HepG2 (cell line): Measurements from ENCODE around the gene UBXN1. TPM values are rescaled to one million over a fixed set of nuclear protein-coding genes. Genes with fewer than 3 reads are reported as not detected.
A peak's percentile ranks its signal among the peaks of the same experiment; 100 is the strongest.

ENCODE experiments used
- ATAC-seq: fragments of 200-7000 bp; cut with Tn5 transposase; 3 replicates; pipeline ENCODE4 v1.9.1; 2020; ENCODE audit warnings: mild to moderate bottlenecking, moderate library complexity
- BruUV-seq: library from RNA; stranded (reverse); fragments of 400-500 nt; replicated peaks from 2 replicates; lab custom pipeline; 2021; lab: Mats Ljungman, UMichigan
- CTCF ChIA-PET: fragments of 300-600 bp; formaldehyde crosslinking; extraction: SDS; loops from one replicate; lab custom pipeline; 2021; ENCODE audit warnings: low total read pairs, inconsistent platforms, low intra/inter-chr PET ratio; lab: Yijun Ruan, JAX
- POLR2A ChIA-PET: fragments of 350-600 bp; sonication (Branson Sonifier 250); formaldehyde crosslinking; loops from one replicate; lab custom pipeline; 2020; ENCODE audit warnings: antibody characterized with exemption, inconsistent platforms; lab: Yijun Ruan, JAX
- DNase-seq: peaks from one replicate; pipeline ENCODE4 v3.0.0-alpha.2; 2015; ENCODE audit warnings: low spot score
- FAIRE-seq: peaks from 3 replicates; lab custom pipeline; 2011; peaks lifted over from hg19 to GRCh38; lab: Jason Lieb, UNC
- H2AFZ ChIP-seq: one replicate; pipeline ENCODE4 v1.6.1; 2011; ENCODE audit warnings: low read length, inconsistent platforms
- H3K27ac ChIP-seq: fragments of 300-600 bp; 3 replicates; pipeline ENCODE4 v1.8.0; 2011; ENCODE audit warnings: mixed run types, mild to moderate bottlenecking, mixed read lengths, low read length, inconsistent platforms; ENCODE audit not compliant: insufficient read depth; ENCODE audit errors: extremely low read length
- H3K27me3 ChIP-seq, 2 experiments: fragments of 200-600 bp in 1 of 2; 2 replicates in 1 of 2; 3 replicates in 1 of 2; pipeline versions ENCODE4 v1.6.0 to v1.8.0; 2011; ENCODE audit warnings: low read length in 2 of 2, mild to moderate bottlenecking in 2 of 2, moderate library complexity in 2 of 2, inconsistent platforms in 1 of 2; ENCODE audit not compliant: insufficient read depth in 2 of 2, control insufficient read depth in 1 of 2
- H3K36me3 ChIP-seq, 2 experiments: fragments of 200-600 bp in 1 of 2; replicated peaks in 1 of 2; 2 replicates in 1 of 2; 3 replicates in 1 of 2; pipeline versions ENCODE4 v1.5.1 to v1.8.0; 2011; ENCODE audit warnings: low read length in 2 of 2, inconsistent platforms in 1 of 2; ENCODE audit not compliant: insufficient read depth in 2 of 2, control insufficient read depth in 1 of 2
- H3K4me1 ChIP-seq: 2 replicates; pipeline ENCODE4 v1.5.1; 2012; ENCODE audit warnings: low read length, inconsistent platforms; ENCODE audit not compliant: insufficient read depth
- H3K4me2 ChIP-seq: 2 replicates; pipeline ENCODE4 v1.6.0; 2011; ENCODE audit warnings: low read depth, low read length, inconsistent platforms
- H3K4me3 ChIP-seq, 3 experiments: fragments of 200-600 bp in 1 of 3; sonication (generic), shearing (Covaris generic) in 1 of 3; replicated peaks in 1 of 3; 2 replicates each; pipeline ENCODE4 v1.5.1; 2011 to 2016; ENCODE audit warnings: low read length in 3 of 3, inconsistent platforms in 2 of 3, low read depth in 2 of 3, mild to moderate bottlenecking in 2 of 3, control low read depth in 1 of 3, mixed read lengths in 1 of 3; ENCODE audit not compliant: insufficient read depth in 1 of 3
- H3K79me2 ChIP-seq: one replicate; pipeline ENCODE4 v1.6.1; 2011; ENCODE audit warnings: low read length, inconsistent platforms; ENCODE audit not compliant: insufficient read depth
- H3K9ac ChIP-seq: 2 replicates; pipeline ENCODE4 v1.6.0; 2011; ENCODE audit warnings: mild to moderate bottlenecking, low read depth, low read length, inconsistent platforms; ENCODE audit not compliant: insufficient read depth
- H3K9me3 ChIP-seq: 2 replicates; pipeline ENCODE4 v1.5.1; 2012; ENCODE audit warnings: mild to moderate bottlenecking, low read length
- H4K20me1 ChIP-seq: 2 replicates; pipeline ENCODE4 v1.6.0; 2011; ENCODE audit warnings: inconsistent platforms, mild to moderate bottlenecking, low read length, moderate library complexity; ENCODE audit not compliant: insufficient read depth
- JARID2 ChIP-seq: sonication (generic); formaldehyde crosslinking; IDR thresholded peaks from 2 replicates; pipeline ENCODE4 v1.8.1; 2023; ENCODE audit warnings: missing genetic modification reagents, inconsistent platforms; ENCODE audit not compliant: insufficient replicate concordance
- SPEN ChIP-seq: sonication (generic); formaldehyde crosslinking; IDR thresholded peaks from 2 replicates; pipeline ENCODE4 v1.5.1; 2020; ENCODE audit warnings: low read depth, mild to moderate bottlenecking, missing genetic modification reagents
- TAF1 ChIP-seq: sonication (generic); formaldehyde crosslinking; IDR thresholded peaks from 2 replicates; pipeline ENCODE4 v1.4.0; 2020; ENCODE audit warnings: missing genetic modification reagents
- ZNF121 ChIP-seq: sonication (generic); formaldehyde crosslinking; IDR thresholded peaks from 2 replicates; pipeline ENCODE4 v1.5.0; 2020; ENCODE audit warnings: mild to moderate bottlenecking, missing genetic modification reagents
- ZNF510 ChIP-seq: sonication (generic); formaldehyde crosslinking; IDR thresholded peaks from 2 replicates; pipeline ENCODE4 v1.4.0; 2020; ENCODE audit warnings: low read depth, mild to moderate bottlenecking, missing genetic modification reagents
- ZNF572 ChIP-seq: sonication (generic); formaldehyde crosslinking; IDR thresholded peaks from 2 replicates; pipeline ENCODE4 v1.5.1; 2020; ENCODE audit warnings: mild to moderate bottlenecking, missing genetic modification reagents
- WGBS: methylation state at CpG from one replicate; pipeline ENCODE4 v1.1.6; 2017; ENCODE audit warnings: low lambda C conversion rate; 5-methylcytosine and 5-hydroxymethylcytosine counted together
- in situ Hi-C: cut with HindIII; loops from 2 replicates; pipeline ENCODE4 v1.10.0; 2017; ENCODE audit warnings: low pct_unique_long_range_greater_than_20kb; ENCODE audit not compliant: extremely low pct_ligation_motif_present
- intact Hi-C: fragments of 100-400 bp; cut with micrococcal nuclease; formaldehyde crosslinking; loops from one replicate; pipeline ENCODE4 v1.10.0; 2022; ENCODE audit not compliant: unreplicated experiment
- polyA plus RNA-seq, 8 experiments: library from polyadenylated mRNA; depleted of rRNA in 3 of 8; stranded (reverse) in 7 of 8; unstranded in 1 of 8; fragments of >200 nt; fragmentation: Illumina TruSeq in 4 of 8; extraction: Trizol in 4 of 8; gene quantifications; 2 replicates each; pipeline versions ENCODE4 v1.2.1 to v1.2.3, GENCODE V29; 2011 to 2016; ENCODE audit warnings: low read depth in 4 of 8, missing spikeins in 1 of 8, mixed read lengths in 1 of 8; ENCODE audit not compliant: insufficient read depth in 1 of 8
- total RNA-seq, 5 experiments: library from RNA; depleted of rRNA; stranded (reverse); fragments of >200 nt; fragmentation: Illumina TruSeq; extraction: Trizol; gene quantifications; 2 replicates each; pipeline ENCODE4 v1.2.3, GENCODE V29; 2016; ENCODE audit warnings: low read depth in 1 of 5
- TF ChIP-seq, protein P1 (sequence below): sonication (generic); formaldehyde crosslinking; IDR thresholded peaks from 2 replicates; pipeline ENCODE4 v1.8.0; 2022; ENCODE audit warnings: missing genetic modification reagents, mild to moderate bottlenecking, inconsistent platforms, borderline replicate concordance
- TF ChIP-seq, protein P2 (sequence below): sonication (generic); IDR thresholded peaks from 2 replicates; pipeline ENCODE4 v1.6.1; 2016; ENCODE audit warnings: low read depth, borderline replicate concordance

UBXN1 gene
- total and polyA plus RNA-seq, 2 of the 13 experiments (the other 11 are each of a cell fraction or from before 2014, with no cell fraction given): 47.5 to 52.4 TPM

DNA sequence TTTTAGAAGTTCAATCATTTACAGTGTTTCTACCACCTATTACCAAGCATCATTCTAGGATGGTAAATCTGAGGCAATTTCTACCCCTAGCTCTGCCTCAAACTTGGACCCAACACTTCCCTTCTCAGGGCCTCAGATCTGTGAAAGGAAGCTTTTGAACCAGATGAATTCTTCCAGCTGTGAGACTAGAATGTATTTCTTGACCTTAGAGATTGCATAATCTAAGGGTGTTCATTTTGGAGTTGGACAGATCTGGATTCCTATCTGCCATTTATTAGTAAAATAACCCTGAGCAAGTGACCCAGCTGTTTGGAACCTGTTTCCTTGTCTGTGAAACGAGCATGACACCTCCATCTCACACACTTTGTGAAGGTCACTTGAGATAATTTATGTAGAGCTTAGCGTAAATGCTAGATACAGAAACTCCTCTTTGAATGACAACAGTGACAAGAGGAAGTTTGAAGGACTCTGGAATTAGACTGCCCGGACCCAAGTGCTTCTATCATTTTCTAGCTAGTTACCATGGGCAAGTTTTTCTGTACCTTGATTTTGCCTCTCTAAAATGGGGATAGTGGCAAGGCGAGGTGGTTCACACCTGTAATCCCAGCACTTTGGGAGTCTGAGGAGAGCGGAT is 22.0 kb downstream of the UBXN1 start:
- no peaks in the 10 kb centered on the region for H3K9me3 ChIP-seq
- H3K36me3 ChIP-seq: no peaks in the 10 kb centered on the region
- H4K20me1 ChIP-seq: no peaks in the 10 kb centered on the region; the same call in 1 of the 2 replicates
- H3K4me3 ChIP-seq: no peak overlapping the region
- in situ Hi-C loops (no loop called here), intact Hi-C loops (no loop called here)
- BruUV-seq: no TSS peak
- FAIRE-seq (no peak), ATAC-seq (no peak), DNase-seq (no peak)
- ChIA-PET POLR2A (interaction anchor here (2.7 to 6.3 kb wide), 3 partner anchors 7 to 14 kb away, joined by 17 to 186 read pairs (median 25); partner anchors contain the start of genes C11orf98, CSKMT, GANAB and LBHD1), CTCF (no interaction called here)
- H3K4me1 ChIP-seq: peaks cover 26% of the 10 kb centered on the region
- H2AFZ ChIP-seq: no peak overlapping the region
- no peak overlapping the region for H3K9ac ChIP-seq
- peaks cover 12% of the 10 kb centered on the region for H3K79me2 ChIP-seq
- no peak overlapping the region for H3K4me2 ChIP-seq
- no peak overlapping the region for H3K27ac ChIP-seq
- no peaks in the 10 kb centered on the region for H3K27me3 ChIP-seq
- WGBS: 33% methylated on average over 5 of the region's 5 CpGs
- no peak for TF ChIP-seq JARID2 (CRISPR knock-in tag)

DNA sequence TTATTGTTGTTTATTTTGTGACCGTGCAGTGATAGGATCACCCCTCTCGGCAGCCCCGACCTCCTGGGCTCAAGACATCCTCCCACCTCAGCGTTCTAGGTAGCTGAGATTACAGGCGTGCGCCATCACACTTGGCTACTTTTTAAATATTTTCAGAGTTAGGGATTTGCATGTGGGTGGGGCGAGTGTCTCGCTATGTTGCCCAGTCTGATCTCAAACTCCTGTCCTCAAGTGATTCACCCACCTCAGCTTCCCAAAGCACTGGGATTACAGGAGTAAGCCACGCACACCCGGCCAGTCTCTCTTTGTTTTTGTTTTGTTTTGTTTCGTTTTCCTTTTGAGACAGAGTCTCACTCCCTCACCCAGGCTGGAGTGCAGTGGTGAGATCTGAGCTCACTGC is 24.6 kb downstream of the UBXN1 start:
- H3K4me1 ChIP-seq: peaks cover 34% of the 10 kb centered on the region
- ATAC-seq (no peak), DNase-seq (no peak), FAIRE-seq (no peak)
- intact Hi-C loops (loop anchor here (5.0 kb wide), 2 partner anchors 42 to 62 kb away; partner anchors contain the start of genes EML3, ROM1 and TUT1), in situ Hi-C loops (no loop called here)
- peaks cover 20% of the 10 kb centered on the region for H3K79me2 ChIP-seq
- peaks cover 2 to 5% of the 10 kb centered on the region in 2 experiments; a peak in 3 of 5 replicates for H3K36me3 ChIP-seq
- H3K4me2 ChIP-seq: peak overlapping the region; percentile 46; the same call in 1 of the 2 replicates
- BruUV-seq: no TSS peak
- no peak overlapping the region for H3K9ac ChIP-seq
- H3K27me3 ChIP-seq: no peaks in the 10 kb centered on the region
- no peaks in the 10 kb centered on the region for H3K9me3 ChIP-seq
- H3K4me3 ChIP-seq: peak overlapping the region in 1 of 3 experiments; percentile 15; a peak in 1 of 6 replicates
- 77% methylated on average over 11 of the region's 11 CpGs for WGBS
- POLR2A ChIA-PET: interaction anchor here (0.6 to 6.3 kb wide), 10 partner anchors 10 to 150 kb away, joined by 3 to 186 read pairs (median 8); partner anchors contain the start of genes B3GAT3, C11orf98, CSKMT and EEF1G
- no peaks in the 10 kb centered on the region; the same call in 1 of the 2 replicates for H4K20me1 ChIP-seq
- H3K27ac ChIP-seq: no peak overlapping the region
- TF ChIP-seq SPEN (0 out of 2 replicates have a peak, but pooled peaks have one; percentile 20), ZNF510 (CRISPR knock-in tag) (no peak), ZNF121 (peak; percentile 94), ZNF572 (CRISPR knock-in tag) (no peak), TAF1 (no peak)
- TF ChIP-seq, protein P1, sequence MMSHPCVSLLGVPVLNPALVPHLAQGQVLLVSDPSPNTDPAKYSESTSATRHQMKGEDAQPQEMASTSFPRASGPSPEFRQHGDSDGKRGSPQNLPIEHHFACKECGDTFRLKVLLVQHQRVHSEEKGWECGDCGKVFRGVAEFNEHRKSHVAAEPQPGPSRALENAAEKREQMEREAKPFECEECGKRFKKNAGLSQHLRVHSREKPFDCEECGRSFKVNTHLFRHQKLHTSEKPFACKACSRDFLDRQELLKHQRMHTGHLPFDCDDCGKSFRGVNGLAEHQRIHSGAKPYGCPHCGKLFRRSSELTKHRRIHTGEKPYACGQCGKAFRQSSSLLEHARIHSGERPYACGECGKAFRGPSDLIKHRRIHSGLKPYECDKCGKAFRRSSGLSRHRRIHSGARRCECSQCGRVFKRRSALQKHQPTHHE (CRISPR knock-in tag): no peak
- TF ChIP-seq, protein P2, sequence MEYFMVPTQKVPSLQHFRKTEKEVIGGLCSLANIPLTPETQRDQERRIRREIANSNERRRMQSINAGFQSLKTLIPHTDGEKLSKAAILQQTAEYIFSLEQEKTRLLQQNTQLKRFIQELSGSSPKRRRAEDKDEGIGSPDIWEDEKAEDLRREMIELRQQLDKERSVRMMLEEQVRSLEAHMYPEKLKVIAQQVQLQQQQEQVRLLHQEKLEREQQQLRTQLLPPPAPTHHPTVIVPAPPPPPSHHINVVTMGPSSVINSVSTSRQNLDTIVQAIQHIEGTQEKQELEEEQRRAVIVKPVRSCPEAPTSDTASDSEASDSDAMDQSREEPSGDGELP: no peak
- TF ChIP-seq, all 625 proteins: peak for 2
- no peak overlapping the region for H2AFZ ChIP-seq
- CTCF ChIA-PET: no interaction called here
